ENCODE results near the gene TMEM203. TPM values are rescaled to one million over a fixed set of nuclear protein-coding genes. Genes with fewer than 3 reads are reported as not detected.

Gene TMEM203
- total RNA-seq, 2 experiments from 2014 or later = 34.6 to 36.6 TPM

DNA sequence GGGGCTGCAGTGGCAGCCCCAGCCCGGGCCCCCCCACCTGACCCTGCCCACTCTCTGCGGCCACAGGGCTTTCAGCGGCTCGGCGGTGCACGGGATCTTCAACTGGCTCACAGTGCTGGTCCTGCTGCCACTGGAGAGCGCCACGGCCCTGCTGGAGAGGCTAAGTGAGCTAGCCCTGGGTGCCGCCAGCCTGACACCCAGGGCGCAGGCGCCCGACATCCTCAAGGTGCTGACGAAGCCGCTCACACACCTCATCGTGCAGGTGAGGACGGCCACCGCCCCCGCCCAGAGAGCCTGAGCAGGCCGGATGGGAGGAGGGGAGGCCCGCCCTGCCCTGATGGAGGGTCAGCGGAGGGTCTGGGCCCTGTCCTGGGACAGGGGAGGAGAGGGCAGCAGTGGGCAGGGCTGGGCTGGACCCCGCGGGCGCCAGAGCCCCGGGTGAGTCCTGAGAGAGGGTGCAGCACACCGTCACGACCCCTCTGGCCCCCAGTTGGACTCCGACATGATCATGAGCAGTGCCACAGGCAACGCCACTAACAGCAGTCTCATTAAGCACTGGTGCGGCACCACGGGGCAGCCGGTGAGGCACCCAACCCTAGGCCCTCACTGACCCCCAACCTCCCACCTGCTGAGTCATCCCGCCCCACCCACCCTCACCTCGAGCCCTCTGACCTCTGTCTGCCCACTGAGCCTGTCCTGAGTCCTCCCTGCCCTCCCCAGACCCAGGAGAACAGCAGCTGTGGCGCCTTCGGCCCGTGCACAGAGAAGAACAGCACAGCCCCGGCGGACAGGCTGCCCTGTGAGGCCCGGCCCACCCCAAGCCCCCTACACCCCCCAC lies 27.9 kb upstream of the TMEM203 start:
- POLR2A ChIA-PET = no interaction called here
- CTCF ChIA-PET = no interaction called here
- Mint-ChIP-seq H3K27ac (no peak overlapping the region), H3K4me1 (ENCODE audit: low read depth) (peaks cover 10% of the 10 kb centered on the region), H3K4me3 (no peak overlapping the region), H3K9me3 (ENCODE audit: insufficient read depth) (no peaks in the 10 kb centered on the region), H3K36me3 (ENCODE audit: low read depth) (no peaks in the 10 kb centered on the region), H3K27me3 (ENCODE audit: low read depth) (peaks cover 3% of the 10 kb centered on the region)
- no peak for ATAC-seq
- DNase-seq = no peak

DNA sequence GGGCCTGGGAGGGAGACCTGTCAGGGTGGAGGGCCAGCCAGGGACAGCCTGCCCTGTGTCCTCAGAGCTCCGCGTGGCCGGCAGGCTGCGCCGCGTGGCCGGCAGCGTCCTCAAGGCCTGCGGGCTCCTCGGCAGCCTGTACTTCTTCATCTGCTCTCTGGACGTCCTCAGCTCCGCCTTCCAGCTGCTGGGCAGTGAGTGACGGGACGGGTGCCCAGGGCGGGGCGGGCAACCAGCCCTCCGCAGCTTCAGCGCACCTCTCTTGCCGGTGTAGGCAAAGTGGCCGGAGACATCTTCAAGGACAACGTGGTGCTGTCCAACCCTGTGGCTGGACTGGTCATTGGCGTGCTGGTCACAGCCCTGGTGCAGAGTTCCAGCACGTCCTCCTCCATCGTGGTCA lies 27.1 kb upstream of the TMEM203 start:
- POLR2A ChIA-PET = no interaction called here
- DNase-seq (no peak), ATAC-seq (no peak)
- H3K9me3 Mint-ChIP-seq (ENCODE audit: insufficient read depth) = no peaks in the 10 kb centered on the region
- no peak overlapping the region for H3K27ac Mint-ChIP-seq
- H3K4me1 Mint-ChIP-seq (ENCODE audit: low read depth) = peaks cover 8% of the 10 kb centered on the region
- H3K4me3 Mint-ChIP-seq = no peak overlapping the region
- no peaks in the 10 kb centered on the region for H3K36me3 Mint-ChIP-seq (ENCODE audit: low read depth)
- H3K27me3 Mint-ChIP-seq (ENCODE audit: low read depth) = peaks cover 3% of the 10 kb centered on the region
- CTCF ChIA-PET = no interaction called here

DNA sequence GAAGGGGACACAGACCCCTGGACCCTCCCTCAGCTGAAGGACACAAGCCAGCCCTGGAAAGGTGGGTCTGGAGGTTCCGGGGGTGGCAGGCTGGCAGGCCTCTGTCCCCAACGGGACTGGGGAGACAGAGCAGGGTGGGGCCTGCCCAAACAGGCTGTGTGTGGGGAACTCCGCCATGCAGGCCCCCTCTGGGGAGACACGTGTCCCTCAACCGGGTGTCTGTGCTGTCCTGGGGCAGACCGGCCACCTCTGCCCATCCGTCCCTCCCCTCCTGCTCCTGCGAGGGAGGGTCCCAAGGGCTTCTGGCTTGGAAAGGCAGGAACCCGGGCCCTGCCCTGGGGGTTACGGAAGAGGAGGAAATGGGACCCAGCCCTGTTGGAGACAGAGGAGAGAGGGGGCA lies 26.7 kb upstream of the TMEM203 start:
- Mint-ChIP-seq H3K27me3 (ENCODE audit: low read depth) (peaks cover 3% of the 10 kb centered on the region), H3K9me3 (ENCODE audit: insufficient read depth) (no peaks in the 10 kb centered on the region), H3K36me3 (ENCODE audit: low read depth) (no peaks in the 10 kb centered on the region), H3K27ac (no peak overlapping the region), H3K4me3 (no peak overlapping the region), H3K4me1 (ENCODE audit: low read depth) (peaks cover 9% of the 10 kb centered on the region)
- DNase-seq = no peak
- CTCF ChIA-PET = no interaction called here
- no peak for ATAC-seq
- POLR2A ChIA-PET = interaction anchor here (1.4 kb wide), 1 partner anchor 9 kb away, joined by 5 read pairs; the partner anchor contains the start of gene TUBB4B

- peaks cover 4% of the 10 kb centered on the region for H3K4me1 Mint-ChIP-seq (ENCODE audit: low read depth)
- peaks cover 3% of the 10 kb centered on the region for H3K27me3 Mint-ChIP-seq (ENCODE audit: low read depth)
- no peak for DNase-seq
- ChIA-PET POLR2A (interaction anchor here (1.4 kb wide), 1 partner anchor 9 kb away, joined by 5 read pairs; the partner anchor contains the start of gene TUBB4B), CTCF (no interaction called here)
- no peaks in the 10 kb centered on the region for H3K9me3 Mint-ChIP-seq (ENCODE audit: insufficient read depth)
- ATAC-seq = no peak
- no peaks in the 10 kb centered on the region for H3K36me3 Mint-ChIP-seq (ENCODE audit: low read depth)
- no peak overlapping the region for H3K27ac Mint-ChIP-seq
- no peak overlapping the region for H3K4me3 Mint-ChIP-seq
Measured at GRCh38 chr9:137231372-137232039, 26.1 kb upstream of the TMEM203 start.

- ChIA-PET POLR2A (interaction anchor here (1.4 kb wide), 1 partner anchor 10 kb away, joined by 5 read pairs; the partner anchor contains the start of gene TUBB4B), CTCF (no interaction called here)
- H3K9me3 Mint-ChIP-seq (ENCODE audit: insufficient read depth) = no peaks in the 10 kb centered on the region
- H3K27me3 Mint-ChIP-seq (ENCODE audit: low read depth) = peaks cover 3% of the 10 kb centered on the region
- DNase-seq (no peak), ATAC-seq (no peak)
- no peak within 1 kb of the TSS for H3K4me3 Mint-ChIP-seq
- no peak within 1 kb of the TSS for H3K27ac Mint-ChIP-seq
- H3K36me3 Mint-ChIP-seq (ENCODE audit: low read depth) = no peaks in the 10 kb centered on the region
- peaks cover 3% of the 10 kb centered on the region for H3K4me1 Mint-ChIP-seq (ENCODE audit: low read depth)
Measured at GRCh38 chr9:137230705-137231371, 25.4 kb upstream of the TMEM203 start, which contains the start of gene SLC34A3. SLC34A3 (plus strand) TSS chr9:137230901; CDS start chr9:137231703, 802 bp downstream.

- ATAC-seq (no peak), DNase-seq (no peak)
- peaks cover under 1% of the 10 kb centered on the region for H3K27me3 Mint-ChIP-seq (ENCODE audit: low read depth)
- peaks cover 7% of the 10 kb centered on the region for H3K4me1 Mint-ChIP-seq (ENCODE audit: low read depth)
- POLR2A ChIA-PET = interaction anchor here (0.6 to 1.2 kb wide), 2 partner anchors 41 to 1678 kb away, joined by 3 read pairs; no protein-coding TSS in a partner anchor
- no peak overlapping the region for H3K27ac Mint-ChIP-seq
- H3K9me3 Mint-ChIP-seq (ENCODE audit: insufficient read depth) = no peaks in the 10 kb centered on the region
- H3K36me3 Mint-ChIP-seq (ENCODE audit: low read depth) = no peaks in the 10 kb centered on the region
- CTCF ChIA-PET = interaction anchor here (1.2 kb wide), 1 partner anchor 195 kb away, joined by 3 read pairs; no protein-coding TSS in a partner anchor
- no peak overlapping the region for H3K4me3 Mint-ChIP-seq
Measured at GRCh38 chr9:137229903-137230704, 24.7 kb upstream of the TMEM203 start.

GRCh38 chr9:137228968-137229896 lies 23.8 kb upstream of the TMEM203 start:
- ATAC-seq (no peak), DNase-seq (no peak)
- ChIA-PET CTCF (interaction anchor here (1.2 kb wide), 1 partner anchor 194 kb away, joined by 3 read pairs; no protein-coding TSS in a partner anchor), POLR2A (interaction anchor here (0.6 to 1.2 kb wide), 2 partner anchors 40 to 1677 kb away, joined by 3 read pairs; no protein-coding TSS in a partner anchor)
- no peak overlapping the region for H3K4me3 Mint-ChIP-seq
- peaks cover 12% of the 10 kb centered on the region for H3K4me1 Mint-ChIP-seq (ENCODE audit: low read depth)
- no peaks in the 10 kb centered on the region for H3K9me3 Mint-ChIP-seq (ENCODE audit: insufficient read depth)
- no peak overlapping the region for H3K27ac Mint-ChIP-seq
- H3K27me3 Mint-ChIP-seq (ENCODE audit: low read depth) = no peaks in the 10 kb centered on the region
- H3K36me3 Mint-ChIP-seq (ENCODE audit: low read depth) = no peaks in the 10 kb centered on the region

GRCh38 chr9:137228506-137228967 lies 23.1 kb upstream of the TMEM203 start:
- H3K36me3 Mint-ChIP-seq (ENCODE audit: low read depth) = no peaks in the 10 kb centered on the region
- peaks cover 12% of the 10 kb centered on the region for H3K4me1 Mint-ChIP-seq (ENCODE audit: low read depth)
- no peak for ATAC-seq
- no peak overlapping the region for H3K4me3 Mint-ChIP-seq
- H3K27ac Mint-ChIP-seq = no peak overlapping the region
- CTCF ChIA-PET = interaction anchor here (1.7 to 6.7 kb wide), 2 partner anchors 8 to 104 kb away, joined by 4 to 73 read pairs; no protein-coding TSS in a partner anchor
- H3K27me3 Mint-ChIP-seq (ENCODE audit: low read depth) = no peaks in the 10 kb centered on the region
- no peaks in the 10 kb centered on the region for H3K9me3 Mint-ChIP-seq (ENCODE audit: insufficient read depth)
- POLR2A ChIA-PET = no interaction called here
- no peak for DNase-seq

- H3K27ac Mint-ChIP-seq = peak overlapping the region; percentile 54
- ATAC-seq = no peak
- no peaks in the 10 kb centered on the region for H3K36me3 Mint-ChIP-seq (ENCODE audit: low read depth)
Measured at GRCh38 chr9:137227853-137228505, 22.5 kb upstream of the TMEM203 start.

More at GRCh38 chr9:137227853-137228505, 22.5 kb upstream of the TMEM203 start:
- peaks cover 15% of the 10 kb centered on the region for H3K4me1 Mint-ChIP-seq (ENCODE audit: low read depth)
- ChIA-PET POLR2A (interaction anchor here (1.0 to 1.4 kb wide), 3 partner anchors 13 to 110 kb away, joined by 3 to 9 read pairs (median 4); partner anchors contain the start of gene TUBB4B), CTCF (interaction anchor here (0.6 to 6.7 kb wide), 12 partner anchors 9 to 437 kb away, joined by 3 to 73 read pairs (median 6); partner anchors contain the start of genes ANAPC2, SSNA1, TMEM141 and TUBB4B)
- no peaks in the 10 kb centered on the region for H3K9me3 Mint-ChIP-seq (ENCODE audit: insufficient read depth)
- H3K27me3 Mint-ChIP-seq (ENCODE audit: low read depth) = no peaks in the 10 kb centered on the region
- H3K4me3 Mint-ChIP-seq = no peak overlapping the region
- no peak for DNase-seq

Measured in activated CD8-positive, alpha-beta T cell treated with anti-CD3 and anti-CD28 coated beads, Interleukin-2, amount 10 ng/mL, durations not matched to agents 7 days and 5 days (primary cell).